ENCODE results near the gene TRPV6. TPM values are rescaled to one million over a fixed set of nuclear protein-coding genes. Genes with fewer than 3 reads are reported as not detected.

Gene TRPV6
- total and polyA plus RNA-seq, 4 donors = 0.32 to 1.5 (median 0.36) TPM; not detected in 1

- H3K4me3 ChIP-seq (ENCODE audit: low read depth in 1 of 3, low read length in 3 of 3) = no peak overlapping the region
- H3K9ac ChIP-seq (ENCODE audit: low read depth in 1 of 2, low read length in 2 of 2) = no peak overlapping the region
- DNase-seq (ENCODE audit: low spot score) = no peak
- no peaks in the 10 kb centered on the region for H3K4me1 ChIP-seq (ENCODE audit: control insufficient read depth in 4 of 4, insufficient read depth in 4 of 4, low read length in 3 of 4)
- no peak for TF ChIP-seq GABPA (IDR thresholded peaks at IDR 0.05 in 1 of 2, conservative IDR thresholded peaks at IDR 0.05 in 1 of 2)
- no peak for TF ChIP-seq JUND (IDR thresholded peaks at IDR 0.05)
- TF ChIP-seq FOXA1 (IDR thresholded peaks at IDR 0.05) = no peak
- TF ChIP-seq REST (IDR thresholded peaks at IDR 0.05) = no peak
- no peak for TF ChIP-seq TAF1 (conservative IDR thresholded peaks at IDR 0.05)
- no peak for TF ChIP-seq ZBTB33 (IDR thresholded peaks at IDR 0.05)
- no peak for TF ChIP-seq FOXA2 (IDR thresholded peaks at IDR 0.05)
- no peak for TF ChIP-seq ATF3 (IDR thresholded peaks at IDR 0.05)
- TF ChIP-seq RXRA (IDR thresholded peaks at IDR 0.05) = no peak
- no peak for TF ChIP-seq CTCF (IDR thresholded peaks at IDR 0.05; ENCODE audit: low read depth, low read length, missing input control)
- 80% methylated on average over 12 of the region's 12 CpGs for WGBS
- H3K27ac ChIP-seq (ENCODE audit: low read depth in 1 of 2, low read length in 2 of 2) = no peak overlapping the region
- H3K27me3 ChIP-seq (ENCODE audit: control insufficient read depth in 4 of 4, insufficient read depth in 4 of 4, low read length in 3 of 4) = peaks cover 0 to 2% (median 0%) of the 10 kb centered on the region in 4 donors
- no peaks in the 10 kb centered on the region for H3K36me3 ChIP-seq (ENCODE audit: control insufficient read depth in 4 of 4, insufficient read depth in 3 of 4, low read depth in 1 of 4, low read length in 3 of 4)
- H3K9me3 ChIP-seq (ENCODE audit: control insufficient read depth in 4 of 4, low read length in 3 of 4) = no peaks in the 10 kb centered on the region
Measured at GRCh38 chr7:142887282-142888015, 1.9 kb upstream of the TRPV6 start.

- Histone ChIP-seq H3K9ac (ENCODE audit: low read depth in 1 of 2, low read length in 2 of 2) (no peak overlapping the region), H3K4me1 (ENCODE audit: control insufficient read depth in 4 of 4, insufficient read depth in 4 of 4, low read length in 3 of 4) (no peaks in the 10 kb centered on the region), H3K36me3 (ENCODE audit: control insufficient read depth in 4 of 4, insufficient read depth in 3 of 4, low read depth in 1 of 4, low read length in 3 of 4) (no peaks in the 10 kb centered on the region), H3K27me3 (ENCODE audit: control insufficient read depth in 4 of 4, insufficient read depth in 4 of 4, low read length in 3 of 4) (peaks cover 0 to 2% (median 0%) of the 10 kb centered on the region in 4 donors), H3K4me3 (ENCODE audit: low read depth in 1 of 3, low read length in 3 of 3) (no peak overlapping the region), H3K27ac (ENCODE audit: low read depth in 1 of 2, low read length in 2 of 2) (no peak overlapping the region), H3K9me3 (ENCODE audit: control insufficient read depth in 4 of 4, low read length in 3 of 4) (no peaks in the 10 kb centered on the region)
- 83% methylated on average over 7 of the region's 7 CpGs for WGBS
- DNase-seq (ENCODE audit: low spot score) = no peak
- TF ChIP-seq JUND (IDR thresholded peaks at IDR 0.05) = no peak
- no peak for TF ChIP-seq CTCF (IDR thresholded peaks at IDR 0.05; ENCODE audit: low read depth, low read length, missing input control)
- TF ChIP-seq GABPA (IDR thresholded peaks at IDR 0.05 in 1 of 2, conservative IDR thresholded peaks at IDR 0.05 in 1 of 2) = no peak
- TF ChIP-seq RXRA (IDR thresholded peaks at IDR 0.05) = no peak
- no peak for TF ChIP-seq ATF3 (IDR thresholded peaks at IDR 0.05)
- TF ChIP-seq TAF1 (conservative IDR thresholded peaks at IDR 0.05) = no peak
- TF ChIP-seq EGR1 (IDR thresholded peaks at IDR 0.05; ENCODE audit: low read depth in 2 of 2) = no peak
- no peak for TF ChIP-seq MAX (IDR thresholded peaks at IDR 0.05)
Measured at GRCh38 chr7:142886866-142887265, 1.3 kb upstream of the TRPV6 start.

Data from liver (tissue), 9 donors.